Neural cell (in vitro differentiated cells): ENCODE data around the gene ORMDL1. TPM values are rescaled to one million over a fixed set of nuclear protein-coding genes. Genes with fewer than 3 reads are reported as not detected.

Experiments used
- H2AFZ ChIP-seq: fragments of 200-600, 300-800 bp; sonication (generic), shearing (Covaris generic); 2 replicates; pipeline ENCODE4 v1.6.0; 2014; ENCODE audit warnings: low read depth, mild to moderate bottlenecking, antibody characterized with exemption, low read length, moderate library complexity
- H3F3A ChIP-seq: fragments of 200-600 bp; shearing (Covaris generic); 2 replicates; pipeline ENCODE4 v1.6.1; 2016; ENCODE audit warnings: mild to moderate bottlenecking, moderate library complexity, mixed read lengths, antibody characterized with exemption, low read length; ENCODE audit not compliant: insufficient read depth, poor library complexity, severe bottlenecking
- H3K27ac ChIP-seq: fragments of 200-600, 300-800 bp; sonication (generic), shearing (Covaris generic); 2 replicates; pipeline ENCODE4 v1.5.1; 2014; ENCODE audit warnings: mild to moderate bottlenecking, low read length, moderate library complexity
- H3K27me3 ChIP-seq: fragments of 300-800, 200-600 bp; sonication (generic), shearing (Covaris generic); 2 replicates; pipeline ENCODE4 v1.6.0; 2014; ENCODE audit warnings: mild to moderate bottlenecking, low read depth, low read length, moderate library complexity; ENCODE audit not compliant: insufficient read depth
- H3K36me3 ChIP-seq: fragments of 300-800, 200-600 bp; sonication (generic), shearing (Covaris generic); 2 replicates; pipeline ENCODE4 v1.5.1; 2014; ENCODE audit warnings: mild to moderate bottlenecking, antibody characterized with exemption, low read length, moderate library complexity; ENCODE audit not compliant: insufficient read depth
- H3K4me2 ChIP-seq: fragments of 300-800, 200-600 bp; sonication (generic), shearing (Covaris generic); 2 replicates; pipeline ENCODE4 v1.6.0; 2014; ENCODE audit warnings: mild to moderate bottlenecking, low read length
- H3K4me3 ChIP-seq: fragments of 300-800, 200-600 bp; sonication (generic), shearing (Covaris generic); 2 replicates; pipeline ENCODE4 v1.5.1; 2014; ENCODE audit warnings: mild to moderate bottlenecking, low read length, moderate library complexity
- H3K79me2 ChIP-seq: fragments of 200-600 bp; shearing (Covaris generic); replicated peaks from 2 replicates; pipeline ENCODE4 v1.6.0; 2014; ENCODE audit warnings: mild to moderate bottlenecking, low read length, moderate library complexity; ENCODE audit not compliant: insufficient read depth
- H3K9ac ChIP-seq: fragments of 300-800, 200-600 bp; sonication (generic), shearing (Covaris generic); 2 replicates; pipeline ENCODE4 v1.6.1; 2016; ENCODE audit warnings: mild to moderate bottlenecking, low read length, mixed read lengths
- H3K9me2 ChIP-seq: fragments of 200-600 bp; shearing (Covaris generic); 2 replicates; pipeline ENCODE4 v1.6.1; 2016; ENCODE audit warnings: mild to moderate bottlenecking, low read length, mixed read lengths; ENCODE audit not compliant: insufficient read depth
- H3K9me3 ChIP-seq: fragments of 200-600, 300-800 bp; sonication (generic), shearing (Covaris generic); 2 replicates; pipeline ENCODE4 v1.6.1; 2016; ENCODE audit warnings: mild to moderate bottlenecking, mixed run types, low read length, moderate library complexity, mixed read lengths
- H4K20me1 ChIP-seq: fragments of 200-600 bp; shearing (Covaris generic); 2 replicates; pipeline ENCODE4 v1.6.1; 2016; ENCODE audit warnings: mild to moderate bottlenecking, mixed run types; ENCODE audit not compliant: insufficient read depth
- EP300 ChIP-seq: fragments of 450-650 bp; conservative IDR thresholded peaks from 2 replicates; pipeline ENCODE4 v1.6.1; 2014; ENCODE audit warnings: antibody characterized with exemption, mild to moderate bottlenecking, moderate library complexity; ENCODE audit not compliant: poor library complexity, severe bottlenecking
- EZH2 ChIP-seq: fragments of 200-600, 300-800 bp; shearing (Covaris generic), sonication (generic); IDR thresholded peaks from 2 replicates; pipeline ENCODE4 v1.6.1; 2014; ENCODE audit warnings: antibody characterized with exemption, low read length, borderline replicate concordance, mild to moderate bottlenecking; ENCODE audit not compliant: insufficient read depth, poor library complexity, severe bottlenecking
- MXI1 ChIP-seq: fragments of 450-650 bp; conservative IDR thresholded peaks from 2 replicates; pipeline ENCODE4 v1.6.1; 2014; ENCODE audit warnings: antibody characterized with exemption, mild to moderate bottlenecking; ENCODE audit not compliant: poor library complexity, severe bottlenecking
- POLR2AphosphoS5 ChIP-seq: IDR thresholded peaks from 2 replicates; pipeline ENCODE4 v1.6.1; 2012
- RAD21 ChIP-seq: fragments of 450-650 bp; conservative IDR thresholded peaks from 2 replicates; pipeline ENCODE4 v1.6.1; 2014; ENCODE audit warnings: antibody characterized with exemption, mild to moderate bottlenecking, moderate library complexity
- REST ChIP-seq: IDR thresholded peaks from 2 replicates; pipeline ENCODE4 v1.6.1; 2012; ENCODE audit warnings: borderline replicate concordance
- SMC3 ChIP-seq: fragments of 450-650 bp; conservative IDR thresholded peaks from 2 replicates; pipeline ENCODE4 v1.6.1; 2014; ENCODE audit warnings: antibody characterized with exemption, mild to moderate bottlenecking, moderate library complexity; ENCODE audit not compliant: poor library complexity
- TAF1 ChIP-seq: IDR thresholded peaks from 2 replicates; pipeline ENCODE4 v1.6.1; 2012; ENCODE audit warnings: low read depth
- polyA minus RNA-seq: library from RNA; depleted of rRNA, polyadenylated mRNA; stranded (reverse); fragments of >200 nt; gene quantifications from 2 replicates; pipeline ENCODE4 v1.2.3, GENCODE V29; 2014
- polyA plus RNA-seq: library from polyadenylated mRNA; depleted of rRNA; stranded (reverse); fragments of >200 nt; gene quantifications from 2 replicates; pipeline ENCODE4 v1.2.3, GENCODE V29; 2014
- TF ChIP-seq, protein P1 (sequence below): fragments of 450-650 bp; IDR thresholded peaks from 2 replicates; pipeline ENCODE4 v1.5.1; 2014; ENCODE audit warnings: antibody characterized with exemption, mild to moderate bottlenecking, moderate library complexity; ENCODE audit not compliant: poor library complexity, severe bottlenecking

The ORMDL1 gene, protein sequence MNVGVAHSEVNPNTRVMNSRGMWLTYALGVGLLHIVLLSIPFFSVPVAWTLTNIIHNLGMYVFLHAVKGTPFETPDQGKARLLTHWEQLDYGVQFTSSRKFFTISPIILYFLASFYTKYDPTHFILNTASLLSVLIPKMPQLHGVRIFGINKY
- polyA plus RNA-seq (273 and 351 TPM in 2 replicates), polyA minus RNA-seq (103 and 118 TPM in 2 replicates)

GRCh38 chr2:189783927-189784867, at the start of gene ORMDL1, which contains the start of gene PMS1:
Gene ORMDL1 (minus strand): TSS chr2:189784339. CDS start chr2:189782595, 1,744 bp downstream.
Gene PMS1 (plus strand): TSS chr2:189784450. CDS start chr2:189791810, 7,360 bp downstream.
- Histone ChIP-seq H3K4me3 (peak within 1 kb of the TSS; percentile 94), H3K4me2 (peak within 1 kb of the TSS; percentile 87), H2AFZ (peak within 1 kb of the TSS; percentile 95), H3K9me3 (no peaks in the 10 kb centered on the region), H3K27me3 (no peaks in the 10 kb centered on the region), H3K27ac (peak within 1 kb of the TSS; percentile 91), H3K79me2 (peaks cover 63% of the 10 kb centered on the region), H3K9ac (peak within 1 kb of the TSS; percentile 93), H3K36me3 (no peaks in the 10 kb centered on the region), H4K20me1 (no peaks in the 10 kb centered on the region), H3K9me2 (no peaks in the 10 kb centered on the region), H3F3A (peaks cover 6% of the 10 kb centered on the region)
- TF ChIP-seq POLR2AphosphoS5 (peak; percentile 87), SMC3 (no peak), EZH2 (no peak), TAF1 (peak; percentile 63), EP300 (peak; percentile 74), RAD21 (peak; percentile 35), REST (peak; percentile 76), MXI1 (peak; percentile 98)
- TF ChIP-seq, protein P1, sequence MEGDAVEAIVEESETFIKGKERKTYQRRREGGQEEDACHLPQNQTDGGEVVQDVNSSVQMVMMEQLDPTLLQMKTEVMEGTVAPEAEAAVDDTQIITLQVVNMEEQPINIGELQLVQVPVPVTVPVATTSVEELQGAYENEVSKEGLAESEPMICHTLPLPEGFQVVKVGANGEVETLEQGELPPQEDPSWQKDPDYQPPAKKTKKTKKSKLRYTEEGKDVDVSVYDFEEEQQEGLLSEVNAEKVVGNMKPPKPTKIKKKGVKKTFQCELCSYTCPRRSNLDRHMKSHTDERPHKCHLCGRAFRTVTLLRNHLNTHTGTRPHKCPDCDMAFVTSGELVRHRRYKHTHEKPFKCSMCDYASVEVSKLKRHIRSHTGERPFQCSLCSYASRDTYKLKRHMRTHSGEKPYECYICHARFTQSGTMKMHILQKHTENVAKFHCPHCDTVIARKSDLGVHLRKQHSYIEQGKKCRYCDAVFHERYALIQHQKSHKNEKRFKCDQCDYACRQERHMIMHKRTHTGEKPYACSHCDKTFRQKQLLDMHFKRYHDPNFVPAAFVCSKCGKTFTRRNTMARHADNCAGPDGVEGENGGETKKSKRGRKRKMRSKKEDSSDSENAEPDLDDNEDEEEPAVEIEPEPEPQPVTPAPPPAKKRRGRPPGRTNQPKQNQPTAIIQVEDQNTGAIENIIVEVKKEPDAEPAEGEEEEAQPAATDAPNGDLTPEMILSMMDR: peak; percentile 33

GRCh38 chr2:189830510-189830909, 46.4 kb upstream of the ORMDL1 start:
- no peaks in the 10 kb centered on the region for H3K27me3 ChIP-seq

More at GRCh38 chr2:189830510-189830909, 46.4 kb upstream of the ORMDL1 start:
- no peaks in the 10 kb centered on the region for H3F3A ChIP-seq
- no peak overlapping the region for H3K4me2 ChIP-seq
- H3K27ac ChIP-seq: no peak overlapping the region
- no peaks in the 10 kb centered on the region for H3K36me3 ChIP-seq
- no peaks in the 10 kb centered on the region for H3K9me3 ChIP-seq
- H2AFZ ChIP-seq: no peak overlapping the region
- TF ChIP-seq EP300 (no peak), SMC3 (no peak), POLR2AphosphoS5 (no peak)
- TF ChIP-seq, protein P1: no peak
- no peaks in the 10 kb centered on the region for H3K79me2 ChIP-seq
- H3K9ac ChIP-seq: no peak overlapping the region
- H4K20me1 ChIP-seq: no peaks in the 10 kb centered on the region
- H3K4me3 ChIP-seq: no peak overlapping the region
- H3K9me2 ChIP-seq: no peaks in the 10 kb centered on the region
